ENCODE data around the gene CCDC88A. TPM values are rescaled to one million over a fixed set of nuclear protein-coding genes. Genes with fewer than 3 reads are reported as not detected.
"Not testable (repeated sequence)": the region's sequence is repeated elsewhere in the genome, so short reads cannot be mapped to it uniquely, and the experiment has no call there.

CCDC88A gene
- total RNA-seq, 2 donors from 2014 or later: 15.1 to 49.4 TPM

DNA sequence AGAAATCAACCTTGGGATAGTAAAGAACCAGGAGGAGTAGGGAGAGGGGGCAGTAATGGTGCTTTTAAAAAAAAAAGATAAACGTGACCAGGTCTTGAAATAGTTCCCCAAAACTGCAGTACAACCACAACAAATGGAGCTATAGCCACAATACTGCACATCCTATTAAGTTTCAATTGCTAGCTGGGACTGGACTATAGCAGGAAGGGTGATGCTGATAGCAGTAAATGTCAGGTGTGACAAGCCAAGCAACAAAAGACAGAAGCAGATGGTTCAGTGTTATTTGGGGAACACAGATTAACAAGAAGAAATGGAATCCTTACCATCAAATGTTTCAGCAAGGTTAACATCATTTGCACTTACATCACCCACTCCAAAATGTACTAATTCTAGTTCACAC lies 177.0 kb downstream of the CCDC88A start:
- Mint-ChIP-seq H3K4me3 (no peak overlapping the region), H3K4me1 (ENCODE audit: low read depth in 2 of 2) (no peaks in the 10 kb centered on the region), H3K9me3 (no peaks in the 10 kb centered on the region), H3K27me3 (no peaks in the 10 kb centered on the region), H3K27ac (no peak overlapping the region), H3K36me3 (no peaks in the 10 kb centered on the region)
- no peak for DNase-seq (ENCODE audit: low spot score)
- ATAC-seq: no peak

DNA sequence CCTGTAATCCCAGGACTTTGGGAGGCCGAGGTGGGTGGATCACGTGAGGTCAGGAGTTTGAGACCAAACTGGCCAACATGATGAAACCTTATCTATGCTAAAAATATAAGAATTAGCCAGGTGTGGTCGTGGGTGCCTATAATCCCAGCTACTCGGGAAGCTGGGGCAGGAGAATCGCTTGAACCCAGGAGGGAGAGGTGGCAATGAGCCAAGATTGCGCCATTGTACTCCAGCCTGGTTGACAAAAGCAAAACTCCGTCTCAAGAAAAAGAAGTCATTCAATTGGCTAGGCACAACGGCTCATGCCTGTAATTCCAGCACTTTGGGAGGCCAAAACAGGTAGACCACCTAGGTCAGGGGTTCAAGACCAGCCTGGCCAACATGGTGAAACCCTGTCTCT lies 178.1 kb downstream of the CCDC88A start:
- ATAC-seq; H3K4me3 Mint-ChIP-seq; H3K27me3 Mint-ChIP-seq; H3K9me3 Mint-ChIP-seq; H3K36me3 Mint-ChIP-seq; H3K27ac Mint-ChIP-seq; H3K4me1 Mint-ChIP-seq (ENCODE audit: low read depth in 2 of 2); DNase-seq (ENCODE audit: low spot score): not testable (repeated sequence)

DNA sequence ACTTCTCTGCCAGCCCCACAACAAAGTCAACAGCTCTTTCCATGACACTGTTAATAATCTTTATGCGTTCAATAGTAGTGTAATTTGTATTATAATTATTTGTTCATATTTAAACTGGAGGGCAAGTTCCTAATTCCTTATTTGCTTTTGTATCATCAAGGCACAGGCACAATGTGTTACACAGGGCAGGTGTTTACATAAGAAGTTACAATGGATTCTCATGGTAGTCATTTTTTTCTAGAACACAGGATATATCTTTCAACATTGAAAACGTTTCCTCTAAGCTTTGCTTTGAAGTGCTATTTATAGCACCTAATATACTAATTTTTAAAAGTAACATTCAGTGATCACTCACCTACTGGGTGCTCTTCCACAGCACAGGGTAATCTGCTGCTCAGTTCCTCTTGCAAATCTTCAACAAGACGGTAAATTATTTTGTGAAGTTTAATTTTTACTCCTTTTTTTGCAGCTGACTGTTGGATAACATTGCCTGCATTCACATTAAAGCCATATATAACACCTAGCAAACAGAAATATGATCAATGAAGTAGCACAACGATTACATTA lies 179.9 kb downstream of the CCDC88A start:
- H3K27ac Mint-ChIP-seq: no peak overlapping the region
- no peak for ATAC-seq
- no peaks in the 10 kb centered on the region for H3K9me3 Mint-ChIP-seq
- peaks cover 9% of the 10 kb centered on the region for H3K36me3 Mint-ChIP-seq
- H3K27me3 Mint-ChIP-seq: no peaks in the 10 kb centered on the region
- no peak for DNase-seq (ENCODE audit: low spot score)
- H3K4me3 Mint-ChIP-seq: no peak overlapping the region
- H3K4me1 Mint-ChIP-seq (ENCODE audit: low read depth in 2 of 2): peaks cover 0 to 9% of the 10 kb centered on the region in 2 donors

Other genes with a start within 250 kb of the CCDC88A start
- gene CLHC1, start 187.6 kb downstream of the CCDC88A start, total RNA-seq: 10 to 100 TPM in 1 of 2 donors, 1 to 10 TPM in 1; 9.7 to 13.1 TPM
- 100 to 1,000 TPM; 746 to 804 TPM for gene RPS27A, start 187.2 kb downstream of the CCDC88A start, total RNA-seq
- gene MTIF2, start 150.6 kb downstream of the CCDC88A start, total RNA-seq: 10 to 100 TPM; 33.9 to 39.4 TPM
- gene CFAP36, start 99.9 kb upstream of the CCDC88A start, total RNA-seq: 10 to 100 TPM; 20.0 to 24.7 TPM
- gene PPP4R3B, start 197.8 kb upstream of the CCDC88A start, total RNA-seq: 10 to 100 TPM; 80.1 to 92.4 TPM

Data from natural killer cell treated with Interleukin-12 subunit alpha and Interleukin-12 subunit beta and Interleukin-15 and Interleukin-18, amount 100 ng/mL, for 72 hours (primary cell).